ENCODE measurements around the gene OPN4. TPM values are rescaled to one million over a fixed set of nuclear protein-coding genes. Genes with fewer than 3 reads are reported as not detected.

Gene OPN4
- total and polyA plus RNA-seq, 2 donors (not counting 3 experiments of a cell fraction or from before 2014, with no cell fraction given) = not detected

GRCh38 chr10:86632009-86632800, 22.1 kb upstream of the OPN4 start:
- Histone ChIP-seq H4K20me1 (replicated peaks; ENCODE audit: control insufficient read depth, extremely low read depth, insufficient read depth, low read length) (no peaks in the 10 kb centered on the region), H3K9ac (replicated peaks; ENCODE audit: extremely low read depth, insufficient read depth, low read length) (no peak overlapping the region), H3K27ac (ENCODE audit: insufficient read depth, low read depth, low read length) (no peak overlapping the region), H3K9me1 (replicated peaks; ENCODE audit: control insufficient read depth, extremely low read depth, insufficient read depth, low read length) (no peaks in the 10 kb centered on the region), H3K27me3 (ENCODE audit: control insufficient read depth in 2 of 2, insufficient read depth in 2 of 2, low read length in 2 of 2) (peaks cover 11 to 20% of the 10 kb centered on the region in 2 experiments), H2AFZ (ENCODE audit: low read depth, low read length) (no peak overlapping the region), H3K4me2 (ENCODE audit: insufficient read depth, low read length) (no peak overlapping the region), H3K36me3 (ENCODE audit: control insufficient read depth in 2 of 2, extremely low read depth in 1 of 2, insufficient read depth in 2 of 2, low read length in 2 of 2) (no peaks in the 10 kb centered on the region), H3K4me3 (replicated peaks in 1 of 3; ENCODE audit: insufficient read depth in 1 of 3, low read depth in 1 of 3, low read length in 3 of 3) (no peak overlapping the region), H3K4me1 (ENCODE audit: control insufficient read depth, extremely low read depth, insufficient read depth, low read length) (no peaks in the 10 kb centered on the region), H3K9me3 (replicated peaks; ENCODE audit: control insufficient read depth, insufficient read depth, low read length) (no peaks in the 10 kb centered on the region), H3K79me2 (ENCODE audit: control insufficient read depth, insufficient read depth, low read length) (no peaks in the 10 kb centered on the region)
- ChIA-PET CTCF (no interaction called here), POLR2A (no interaction called here)
- dilution Hi-C loops (cut with MboI; ENCODE audit: extremely low pct_ligation_motif_present, low sequenced_read_pairs) (no loop called here), intact Hi-C loops (cut with micrococcal nuclease) (no loop called here)
- TF ChIP-seq POLR2AphosphoS5 (IDR thresholded peaks at IDR 0.05; ENCODE audit: insufficient read depth, low read depth, low read length) (no peak), CTCF (IDR thresholded peaks at IDR 0.05; ENCODE audit: extremely low read depth in 1 of 2, insufficient read depth in 1 of 2, low read depth in 1 of 2, low read length in 2 of 2) (peak; percentile 5 to 21)
- no TSS peak for BruUV-seq (replicated peaks)
- DNase-seq (ENCODE audit: low read depth, low spot score) = no peak
- FAIRE-seq = no peak

- no peaks in the 10 kb centered on the region for H3K79me2 ChIP-seq (ENCODE audit: control insufficient read depth, insufficient read depth, low read length)
- H3K36me3 ChIP-seq (ENCODE audit: control insufficient read depth in 2 of 2, extremely low read depth in 1 of 2, insufficient read depth in 2 of 2, low read length in 2 of 2) = no peaks in the 10 kb centered on the region
- H3K27me3 ChIP-seq (ENCODE audit: control insufficient read depth in 2 of 2, insufficient read depth in 2 of 2, low read length in 2 of 2) = peaks cover 11 to 24% of the 10 kb centered on the region in 2 experiments
- H3K9ac ChIP-seq (replicated peaks; ENCODE audit: extremely low read depth, insufficient read depth, low read length) = no peak overlapping the region
- H3K27ac ChIP-seq (ENCODE audit: insufficient read depth, low read depth, low read length) = no peak overlapping the region
- no peaks in the 10 kb centered on the region for H3K9me1 ChIP-seq (replicated peaks; ENCODE audit: control insufficient read depth, extremely low read depth, insufficient read depth, low read length)
- H3K4me1 ChIP-seq (ENCODE audit: control insufficient read depth, extremely low read depth, insufficient read depth, low read length) = no peaks in the 10 kb centered on the region
- BruUV-seq (replicated peaks) = no TSS peak
- H3K4me2 ChIP-seq (ENCODE audit: insufficient read depth, low read length) = no peak overlapping the region
- H2AFZ ChIP-seq (ENCODE audit: low read depth, low read length) = no peak overlapping the region
- DNase-seq (ENCODE audit: low read depth, low spot score) = no peak
- H3K9me3 ChIP-seq (replicated peaks; ENCODE audit: control insufficient read depth, insufficient read depth, low read length) = no peaks in the 10 kb centered on the region
- no peak for TF ChIP-seq FOS (IDR thresholded peaks at IDR 0.05; ENCODE audit: borderline replicate concordance, insufficient read depth, low read length)
- no peak for TF ChIP-seq CTCF (IDR thresholded peaks at IDR 0.05; ENCODE audit: extremely low read depth in 1 of 2, insufficient read depth in 1 of 2, low read depth in 1 of 2, low read length in 2 of 2)
- TF ChIP-seq JUN (IDR thresholded peaks at IDR 0.05; ENCODE audit: borderline replicate concordance, insufficient read depth, insufficient read length, low read depth) = no peak
- TF ChIP-seq POLR2A (IDR thresholded peaks at IDR 0.05; ENCODE audit: low read depth, low read length) = no peak
- TF ChIP-seq MYC (IDR thresholded peaks at IDR 0.05; ENCODE audit: low read depth, low read length) = no peak
- TF ChIP-seq GATA2 (IDR thresholded peaks at IDR 0.05; ENCODE audit: insufficient read depth, insufficient read length, low read depth, low read length) = no peak
- TF ChIP-seq POLR2AphosphoS5 (IDR thresholded peaks at IDR 0.05; ENCODE audit: insufficient read depth, low read depth, low read length) = no peak
- TF ChIP-seq MAX (IDR thresholded peaks at IDR 0.05; ENCODE audit: insufficient read depth, insufficient read length) = no peak
- no peak for TF ChIP-seq EZH2 (IDR thresholded peaks at IDR 0.05; ENCODE audit: borderline replicate concordance, low read depth, low read length, severe bottlenecking)
- no peak for FAIRE-seq
- no peak overlapping the region for H3K4me3 ChIP-seq (replicated peaks in 1 of 3; ENCODE audit: insufficient read depth in 1 of 3, low read depth in 1 of 3, low read length in 3 of 3)
- no peaks in the 10 kb centered on the region for H4K20me1 ChIP-seq (replicated peaks; ENCODE audit: control insufficient read depth, extremely low read depth, insufficient read depth, low read length)
- ChIA-PET CTCF (no interaction called here), POLR2A (no interaction called here)
- intact Hi-C loops (cut with micrococcal nuclease) = no loop called here
- dilution Hi-C loops (cut with MboI; ENCODE audit: extremely low pct_ligation_motif_present, low sequenced_read_pairs) = no loop called here
Observed at GRCh38 chr10:86632951-86633350, 21.4 kb upstream of the OPN4 start.

Data from endothelial cell of umbilical vein (primary cell).